B cell (primary cell): ENCODE results near the gene PLXNB2. TPM values are rescaled to one million over a fixed set of nuclear protein-coding genes. Genes with fewer than 3 reads are reported as not detected.
A peak's percentile ranks its signal among the peaks of the same experiment; 100 is the strongest.

Experiments used
- ATAC-seq: fragments of 200-7000 bp; cut with Tn5 transposase; one replicate; pipeline ENCODE4 v1.10.0; 2021; ENCODE audit warnings: low read depth, mild to moderate bottlenecking, moderate number of reproducible peaks, moderate library complexity
- CTCF ChIA-PET: fragments of 350-600 bp; sonication (Branson Sonifier 250); formaldehyde crosslinking; loops from one replicate; lab custom pipeline; 2021; ENCODE audit warnings: antibody characterized with exemption, inconsistent platforms; lab: Charles Lee
- POLR2A ChIA-PET: fragments of 350-600 bp; sonication (Branson Sonifier 250); formaldehyde crosslinking; loops from one replicate; lab custom pipeline; 2021; ENCODE audit warnings: antibody characterized with exemption; lab: Charles Lee
- DNase-seq: peaks from one replicate; pipeline ENCODE4 v3.0.0; 2013
- H2AFZ ChIP-seq: 2 replicates; pipeline ENCODE4 v1.6.1; 2012; ENCODE audit warnings: mild to moderate bottlenecking, low read depth, low read length; ENCODE audit not compliant: insufficient read depth, poor library complexity, severe bottlenecking
- H3K27ac ChIP-seq, 2 donors: 1 replicate in 1 of 2; 2 replicates in 1 of 2; pipeline ENCODE4 v1.5.1; 2012 to 2013; ENCODE audit warnings: low read length in 2 of 2, mild to moderate bottlenecking in 2 of 2, moderate library complexity in 1 of 2
- H3K27me3 ChIP-seq, 4 experiments: fragments of 200-600 bp in 1 of 4; sonication (generic) in 1 of 4; replicated peaks in 1 of 4; 1 replicate in 2 of 4; 2 replicates in 2 of 4; pipeline versions ENCODE4 v1.6.1 to v1.7.0; 2013 to 2016; ENCODE audit warnings: low read length in 3 of 4, mild to moderate bottlenecking in 2 of 4, mixed read lengths in 1 of 4, moderate library complexity in 1 of 4; ENCODE audit not compliant: insufficient read depth in 4 of 4, control insufficient read depth in 3 of 4; ENCODE audit errors: control extremely low read depth in 1 of 4
- H3K36me3 ChIP-seq, 2 experiments: replicated peaks in 1 of 2; 1 replicate in 1 of 2; 2 replicates in 1 of 2; pipeline versions ENCODE4 v1.6.1 to v1.7.1; 2013; ENCODE audit warnings: low read length in 1 of 2; ENCODE audit not compliant: insufficient read depth in 2 of 2, control insufficient read depth in 1 of 2; ENCODE audit errors: control extremely low read depth in 1 of 2, extremely low read depth in 1 of 2
- H3K4me1 ChIP-seq, 2 donors: fragments of 200-600 bp in 1 of 2; sonication (generic) in 1 of 2; 1 replicate in 1 of 2; 2 replicates in 1 of 2; pipeline versions ENCODE4 v1.5.1 to v1.6.1; 2013 to 2017; ENCODE audit warnings: low read length in 2 of 2; ENCODE audit not compliant: control insufficient read depth in 2 of 2, insufficient read depth in 2 of 2
- H3K4me2 ChIP-seq: replicated peaks from 2 replicates; pipeline ENCODE3; 2012; ENCODE audit warnings: mild to moderate bottlenecking, low read depth, low read length; ENCODE audit not compliant: poor library complexity, severe bottlenecking
- H3K4me3 ChIP-seq, 5 experiments: fragments of 200-600 bp in 1 of 5; sonication (generic) in 1 of 5; 1 replicate in 3 of 5; 2 replicates in 2 of 5; pipeline versions ENCODE4 v1.5.1 to v1.7.0; 2011 to 2016; ENCODE audit warnings: low read length in 4 of 5, mild to moderate bottlenecking in 4 of 5, low read depth in 2 of 5, control low read depth in 1 of 5, moderate library complexity in 1 of 5; ENCODE audit not compliant: insufficient read depth in 1 of 5; ENCODE audit errors: control extremely low read depth in 1 of 5, extremely low read depth in 1 of 5
- H3K79me2 ChIP-seq: fragments of 200-600 bp; sonication (generic); one replicate; pipeline ENCODE4 v1.6.0; 2016; ENCODE audit warnings: low read length; ENCODE audit not compliant: control insufficient read depth, insufficient read depth
- H3K9ac ChIP-seq: fragments of 200-600 bp; sonication (generic); 2 replicates; pipeline ENCODE4 v1.6.1; 2017; ENCODE audit warnings: mild to moderate bottlenecking, low read length, moderate library complexity
- H3K9me3 ChIP-seq, 3 donors: one replicate each; pipeline versions ENCODE4 v1.6.1 to v1.7.1; 2013; ENCODE audit warnings: low read length in 2 of 3; ENCODE audit not compliant: control insufficient read depth in 2 of 3, insufficient read depth in 1 of 3; ENCODE audit errors: control extremely low read depth in 1 of 3
- H4K20me1 ChIP-seq: 2 replicates; pipeline ENCODE4 v1.6.0; 2012; ENCODE audit warnings: mild to moderate bottlenecking, low read length; ENCODE audit not compliant: insufficient read depth, control insufficient read depth, poor library complexity, severe bottlenecking
- H3K27ac Mint-ChIP-seq: one replicate; pipeline ENCODE4 v1.8.0; 2021; ENCODE audit warnings: mixed read lengths
- H3K27me3 Mint-ChIP-seq: one replicate; pipeline ENCODE4 v1.8.0; 2021; ENCODE audit warnings: mixed read lengths
- H3K4me1 Mint-ChIP-seq: one replicate; pipeline ENCODE4 v1.8.0; 2021; ENCODE audit warnings: mixed read lengths
- H3K4me3 Mint-ChIP-seq: one replicate; pipeline ENCODE4 v1.8.0; 2021; ENCODE audit warnings: mixed read lengths
- H3K9me3 Mint-ChIP-seq: one replicate; pipeline ENCODE4 v1.8.0; 2022; ENCODE audit warnings: mixed read lengths; ENCODE audit not compliant: insufficient read depth
- CTCF ChIP-seq: fragments of 200-600 bp; IDR thresholded peaks from one replicate; pipeline ENCODE4 v1.8.0; 2022; ENCODE audit warnings: antibody characterized with exemption, mild to moderate bottlenecking
- EZH2 ChIP-seq: IDR thresholded peaks from 2 replicates; pipeline ENCODE4 v1.6.1; 2012; ENCODE audit warnings: borderline replicate concordance, low read depth, mild to moderate bottlenecking, moderate library complexity, low read length; ENCODE audit not compliant: insufficient read depth, poor library complexity, severe bottlenecking
- WGBS: methylation state at CpG from one replicate; pipeline ENCODE4 v1.1.5; 2013; ENCODE audit warnings: missing lambda C conversion rate; ENCODE audit not compliant: insufficient coverage; 5-methylcytosine and 5-hydroxymethylcytosine counted together
- intact Hi-C: fragments of 100-400 bp; cut with micrococcal nuclease; formaldehyde crosslinking; loops from one replicate; pipeline ENCODE4 v1.10.0; 2022
- polyA minus RNA-seq: library from RNA; depleted of rRNA, polyadenylated mRNA; stranded (reverse); fragments of >200 nt; gene quantifications from 2 replicates; pipeline ENCODE4 v1.2.3, GENCODE V29; 2012
- polyA plus RNA-seq: library from polyadenylated mRNA; depleted of rRNA; stranded (reverse); fragments of >200 nt; gene quantifications from 2 replicates; pipeline ENCODE4 v1.2.3, GENCODE V29; 2012
- total RNA-seq, 2 donors: library from RNA; stranded (reverse); fragments of 120-200 nt in 1 of 2; gene quantifications; 1 replicate in 1 of 2; 2 replicates in 1 of 2; pipeline versions ENCODE4 v1.2.3 to v1.2.4, GENCODE V29; 2013 to 2022

Gene PLXNB2
- total RNA-seq (30.3 and 31.4 TPM in 2 replicates), polyA plus RNA-seq (5.2 and 5.9 TPM in 2 replicates), polyA minus RNA-seq (8.2 and 10.6 TPM in 2 replicates)
- total RNA-seq (2013) = 4.2 TPM

GRCh38 chr22:50306753-50307749 lies at the start of gene PLXNB2:
PLXNB2 (minus strand) TSS chr22:50307646; CDS start chr22:50290584, 17,062 bp downstream.
- no peaks in the 10 kb centered on the region for H4K20me1 ChIP-seq
- peaks cover 5% of the 10 kb centered on the region for H3K27me3 Mint-ChIP-seq
- peak within 1 kb of the TSS; percentile 95 for H3K4me2 ChIP-seq
- ATAC-seq (peak; percentile 42), DNase-seq (peak; percentile 62)
- peaks cover 0 to 28% (median 7%) of the 10 kb centered on the region in 4 experiments for H3K27me3 ChIP-seq
- WGBS = under 1% methylated on average over 97 of the region's 105 CpGs
- H3K27ac Mint-ChIP-seq = peak within 1 kb of the TSS; percentile 87
- H3K4me1 Mint-ChIP-seq = peaks cover 44% of the 10 kb centered on the region
- no peaks in the 10 kb centered on the region for H3K79me2 ChIP-seq
- H3K36me3 ChIP-seq = no peaks in the 10 kb centered on the region
- H3K27ac ChIP-seq = no peak within 1 kb of the TSS
- H3K4me3 Mint-ChIP-seq = peak within 1 kb of the TSS; percentile 84
- no peaks in the 10 kb centered on the region for H3K9me3 Mint-ChIP-seq
- ChIA-PET CTCF (interaction anchor here (0.6 to 2.4 kb wide), 8 partner anchors 8 to 241 kb away, joined by 3 to 8 read pairs (median 3); no protein-coding TSS in a partner anchor), POLR2A (interaction anchor here (0.6 to 7.5 kb wide), 8 partner anchors 9 to 445 kb away, joined by 3 to 61 read pairs (median 4); no protein-coding TSS in a partner anchor)
- peak within 1 kb of the TSS; percentile 7 to 58 (median 45) for H3K4me3 ChIP-seq
- peaks cover 65 to 75% of the 10 kb centered on the region in 2 donors for H3K4me1 ChIP-seq
- TF ChIP-seq EZH2 (no peak), CTCF (no peak)
- peak within 1 kb of the TSS; percentile 52 for H3K9ac ChIP-seq
- H2AFZ ChIP-seq = peak within 1 kb of the TSS; percentile 60
- peaks cover 0 to 6% (median 0%) of the 10 kb centered on the region in 3 donors for H3K9me3 ChIP-seq
- intact Hi-C loops = loop anchor here (1.0 kb wide), 2 partner anchors 7 to 15 kb away; no protein-coding TSS in a partner anchor
